ENCODE results near the gene VTI1A.

DNA sequence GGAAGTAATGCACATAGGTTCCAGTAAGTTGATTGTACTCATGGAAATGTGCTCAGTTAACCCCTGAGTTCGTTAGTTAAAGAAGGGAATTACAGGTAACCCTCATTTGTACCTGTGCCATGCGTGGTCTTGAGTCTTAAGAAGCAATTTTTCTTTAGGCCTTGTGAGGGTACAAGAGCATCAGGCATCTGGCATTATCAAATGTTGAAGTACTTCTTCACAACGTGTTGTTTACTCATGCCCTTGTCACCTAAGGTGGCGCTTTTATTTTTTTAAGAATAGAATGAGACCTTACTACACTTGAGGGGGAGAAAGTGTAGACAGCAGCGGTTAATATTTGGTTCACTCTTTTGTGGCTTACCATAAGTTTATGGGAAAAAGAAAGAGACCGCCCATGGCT is 167.1 kb downstream of the VTI1A start:
- TF ChIP-seq POLR2A (IDR thresholded peaks at IDR 0.05): no peak
- TF ChIP-seq, protein P1, sequence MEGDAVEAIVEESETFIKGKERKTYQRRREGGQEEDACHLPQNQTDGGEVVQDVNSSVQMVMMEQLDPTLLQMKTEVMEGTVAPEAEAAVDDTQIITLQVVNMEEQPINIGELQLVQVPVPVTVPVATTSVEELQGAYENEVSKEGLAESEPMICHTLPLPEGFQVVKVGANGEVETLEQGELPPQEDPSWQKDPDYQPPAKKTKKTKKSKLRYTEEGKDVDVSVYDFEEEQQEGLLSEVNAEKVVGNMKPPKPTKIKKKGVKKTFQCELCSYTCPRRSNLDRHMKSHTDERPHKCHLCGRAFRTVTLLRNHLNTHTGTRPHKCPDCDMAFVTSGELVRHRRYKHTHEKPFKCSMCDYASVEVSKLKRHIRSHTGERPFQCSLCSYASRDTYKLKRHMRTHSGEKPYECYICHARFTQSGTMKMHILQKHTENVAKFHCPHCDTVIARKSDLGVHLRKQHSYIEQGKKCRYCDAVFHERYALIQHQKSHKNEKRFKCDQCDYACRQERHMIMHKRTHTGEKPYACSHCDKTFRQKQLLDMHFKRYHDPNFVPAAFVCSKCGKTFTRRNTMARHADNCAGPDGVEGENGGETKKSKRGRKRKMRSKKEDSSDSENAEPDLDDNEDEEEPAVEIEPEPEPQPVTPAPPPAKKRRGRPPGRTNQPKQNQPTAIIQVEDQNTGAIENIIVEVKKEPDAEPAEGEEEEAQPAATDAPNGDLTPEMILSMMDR (IDR thresholded peaks at IDR 0.05): no peak

Data from thyroid gland (tissue), 4 donors.